ENCODE measurements around the gene ABCA4.

ABCA4 gene

DNA sequence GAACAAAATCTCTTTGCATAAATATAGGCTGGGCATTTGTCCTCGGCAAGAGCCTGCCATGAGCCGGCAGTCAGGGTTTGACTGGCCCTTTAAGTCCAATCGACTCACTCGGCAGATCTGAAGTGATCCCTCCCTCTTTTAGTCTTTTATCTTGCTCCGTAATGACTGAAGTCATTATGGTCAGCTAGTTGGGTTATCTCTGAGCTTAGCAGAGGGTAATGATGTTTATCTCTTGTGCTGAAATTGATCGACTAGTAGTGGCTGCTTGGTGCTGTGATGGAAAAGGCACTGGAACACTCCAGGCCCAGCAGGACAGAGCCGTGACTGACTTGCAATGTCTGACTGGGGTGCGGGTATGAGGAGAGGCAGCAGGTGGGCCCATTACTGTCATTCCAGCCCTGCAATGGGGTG, 468 bp upstream of the ABCA4 start:
- H3K4me3 ChIP-seq (ENCODE audit: low read depth, low read length) = no peak overlapping the region
- TF ChIP-seq CTCF (IDR thresholded peaks at IDR 0.05; ENCODE audit: borderline replicate concordance, insufficient read depth, low read depth, low read length) = no peak

DNA sequence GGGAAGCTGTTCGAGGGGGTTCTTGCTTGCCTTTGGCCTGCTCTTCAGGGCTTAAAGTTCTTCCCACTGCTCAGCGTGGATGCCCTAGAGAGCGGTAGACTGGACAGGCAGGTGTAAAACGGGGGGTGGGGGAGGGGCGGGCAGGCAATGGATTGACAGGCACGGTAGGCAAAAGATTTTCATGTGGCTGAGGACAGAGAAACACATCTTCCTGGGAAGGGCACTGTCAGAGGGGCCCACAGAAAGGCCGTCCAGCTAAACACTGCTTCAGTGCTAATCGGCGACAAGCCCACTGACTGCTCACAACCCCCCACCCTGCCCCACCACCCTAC, 412 bp downstream of the ABCA4 start:
- no peak for TF ChIP-seq CTCF (IDR thresholded peaks at IDR 0.05; ENCODE audit: borderline replicate concordance, insufficient read depth, low read depth, low read length)
- H3K4me3 ChIP-seq (ENCODE audit: low read depth, low read length) = no peak overlapping the region

- no peak overlapping the region for H3K4me3 ChIP-seq (ENCODE audit: low read depth, low read length)
- no peak for TF ChIP-seq CTCF (IDR thresholded peaks at IDR 0.05; ENCODE audit: borderline replicate concordance, insufficient read depth, low read depth, low read length)
These were observed 965 bp downstream of the ABCA4 start for GRCh38 chr1:94119796-94120569.

- H3K4me3 ChIP-seq (ENCODE audit: low read depth, low read length) = no peak overlapping the region
- TF ChIP-seq CTCF (IDR thresholded peaks at IDR 0.05; ENCODE audit: borderline replicate concordance, insufficient read depth, low read depth, low read length) = no peak
These were observed 1.6 kb downstream of the ABCA4 start for GRCh38 chr1:94119306-94119705.

GRCh38 chr1:94118471-94118870, 2.5 kb downstream of the ABCA4 start:
- H3K4me3 ChIP-seq (ENCODE audit: low read depth, low read length) = no peak overlapping the region
- TF ChIP-seq CTCF (IDR thresholded peaks at IDR 0.05; ENCODE audit: borderline replicate concordance, insufficient read depth, low read depth, low read length) = no peak

DNA sequence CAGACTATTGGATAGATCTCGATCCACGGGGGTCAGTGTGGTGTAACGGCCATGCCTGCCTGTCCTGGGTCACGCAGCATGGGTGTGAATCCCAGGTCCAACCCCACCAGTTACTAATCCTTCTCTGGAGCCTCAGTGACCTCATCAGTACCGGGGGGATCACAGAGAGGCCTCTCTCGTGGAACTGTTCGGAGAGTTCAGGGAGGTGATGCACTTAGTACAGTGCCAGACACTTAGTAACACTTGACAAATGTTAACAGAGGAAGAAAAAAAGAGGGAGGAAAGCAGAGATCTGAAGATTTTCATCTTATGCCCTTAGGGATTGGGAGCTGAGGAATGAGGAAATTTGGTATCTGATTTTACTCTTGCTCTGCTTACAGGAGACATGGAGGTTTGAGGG, 2.9 kb downstream of the ABCA4 start:
- TF ChIP-seq CTCF (IDR thresholded peaks at IDR 0.05; ENCODE audit: borderline replicate concordance, insufficient read depth, low read depth, low read length) = no peak

GRCh38 chr1:94117259-94117851, 3.6 kb downstream of the ABCA4 start:
- no peak for TF ChIP-seq CTCF (IDR thresholded peaks at IDR 0.05; ENCODE audit: borderline replicate concordance, insufficient read depth, low read depth, low read length)

More for the DNA sequence above, 2.9 kb downstream of the ABCA4 start:
- H3K4me3 ChIP-seq (ENCODE audit: low read depth, low read length) = no peak overlapping the region

More at GRCh38 chr1:94117259-94117851, 3.6 kb downstream of the ABCA4 start:
- no peak overlapping the region for H3K4me3 ChIP-seq (ENCODE audit: low read depth, low read length)
